K562 (cell line): ENCODE measurements around the gene PNMA8C. TPM values are rescaled to one million over a fixed set of nuclear protein-coding genes. Genes with fewer than 3 reads are reported as not detected.

Experiments
- ATF3 ChIP-seq, 2 experiments: fragments of 450-650 bp in 1 of 2; sonication (generic) in 1 of 2; formaldehyde crosslinking in 1 of 2; IDR thresholded peaks in 1 of 2; conservative IDR thresholded peaks in 1 of 2; 2 replicates each; pipeline versions ENCODE4 v1.6.1 to v1.8.1; 2016 to 2023; ENCODE audit warnings: mild to moderate bottlenecking in 2 of 2, moderate library complexity in 2 of 2, inconsistent platforms in 1 of 2, missing genetic modification reagents in 1 of 2
- CBX5 ChIP-seq: IDR thresholded peaks from 2 replicates; pipeline ENCODE4 v1.6.1; 2014; ENCODE audit warnings: low read depth, borderline replicate concordance
- CREB3L1 ChIP-seq: fragments of 450-650 bp; IDR thresholded peaks from 2 replicates; pipeline ENCODE4 v1.6.1; 2014; ENCODE audit warnings: low read depth, mild to moderate bottlenecking, moderate library complexity, borderline replicate concordance
- FOXP4 ChIP-seq: sonication (generic); formaldehyde crosslinking; IDR thresholded peaks from 2 replicates; pipeline ENCODE4 v1.8.0; 2022; ENCODE audit warnings: mild to moderate bottlenecking, missing genetic modification reagents, borderline replicate concordance
- HNRNPK ChIP-seq: fragments of 200-400 bp; formaldehyde crosslinking; IDR thresholded peaks from one replicate; pipeline ENCODE4 v1.6.1; 2018; ENCODE audit warnings: mild to moderate bottlenecking, low read depth, low read length; ENCODE audit not compliant: poor library complexity, severe bottlenecking
- MAX ChIP-seq: sonication (generic); formaldehyde crosslinking; IDR thresholded peaks from 2 replicates; pipeline ENCODE4 v1.9.0; 2022; ENCODE audit warnings: mild to moderate bottlenecking, missing genetic modification reagents
- MIER1 ChIP-seq: fragments of 450-650 bp; IDR thresholded peaks from 2 replicates; pipeline ENCODE4 v1.6.1; 2016; ENCODE audit warnings: antibody characterized with exemption, mild to moderate bottlenecking, low read depth
- MXD1 ChIP-seq: fragments of 250-450 bp; sonication (Bioruptor Pico); IDR thresholded peaks from 2 replicates; pipeline ENCODE4 v1.8.0; 2021; ENCODE audit warnings: borderline replicate concordance, mild to moderate bottlenecking, moderate library complexity; ENCODE audit not compliant: poor library complexity, severe bottlenecking
- NR1H2 ChIP-seq: sonication (generic); formaldehyde crosslinking; IDR thresholded peaks from 2 replicates; pipeline ENCODE4 v1.4.0; 2020; ENCODE audit warnings: mild to moderate bottlenecking, missing genetic modification reagents
- POLR3G ChIP-seq: IDR thresholded peaks from 2 replicates; pipeline ENCODE4 v1.6.1; 2011; ENCODE audit not compliant: insufficient read length, insufficient replicate concordance; ENCODE audit errors: extremely low read depth
- PTTG1 ChIP-seq: fragments of 450-650 bp; IDR thresholded peaks from 2 replicates; pipeline ENCODE4 v1.6.1; 2016; ENCODE audit warnings: low read depth, mild to moderate bottlenecking, missing genetic modification characterization, missing compliant biosample characterization
- RAD51 ChIP-seq: fragments of 450-650 bp; IDR thresholded peaks from 2 replicates; pipeline ENCODE4 v1.7.1; 2016; ENCODE audit warnings: low read depth, mild to moderate bottlenecking, borderline replicate concordance
- THRB ChIP-seq: fragments of 450-650 bp; formaldehyde crosslinking; conservative IDR thresholded peaks from 2 replicates; pipeline ENCODE4 v1.4.0; 2022; ENCODE audit warnings: mild to moderate bottlenecking, missing genetic modification characterization
- ZC3H4 ChIP-seq: sonication (generic); formaldehyde crosslinking; IDR thresholded peaks from 2 replicates; pipeline ENCODE4 v1.9.0; 2021; ENCODE audit warnings: missing genetic modification reagents, borderline replicate concordance
- ZFX ChIP-seq: sonication (generic); formaldehyde crosslinking; IDR thresholded peaks from 2 replicates; pipeline ENCODE4 v1.8.0; 2022; ENCODE audit warnings: mild to moderate bottlenecking, missing genetic modification reagents, moderate library complexity
- ZNF12 ChIP-seq: sonication (generic); formaldehyde crosslinking; IDR thresholded peaks from 2 replicates; pipeline ENCODE4 v1.4.0; 2020; ENCODE audit warnings: mild to moderate bottlenecking, missing genetic modification reagents
- ZNF655 ChIP-seq: fragments of 250-450 bp; sonication (Bioruptor Pico); IDR thresholded peaks from 2 replicates; pipeline ENCODE4 v1.5.0; 2021
- ZNF75A ChIP-seq: fragments of 450-650 bp; formaldehyde crosslinking; IDR thresholded peaks from 2 replicates; pipeline ENCODE4 v1.4.0; 2020; ENCODE audit warnings: mild to moderate bottlenecking
- polyA plus RNA-seq, 8 experiments: library from polyadenylated mRNA; depleted of rRNA in 4 of 8; stranded (reverse) in 5 of 8; unstranded in 3 of 8; fragments of >200 nt; fragmentation: Nextera tagmentation in 2 of 8; fragmentation: Illumina TruSeq in 1 of 8; extraction: Ambion mirVana in 2 of 8; extraction: Trizol in 1 of 8; gene quantifications; 2 replicates each; pipeline versions ENCODE4 v1.2.1 to v1.2.3, GENCODE V29; 2011 to 2014; ENCODE audit warnings: inconsistent platforms in 1 of 8, missing spikeins in 1 of 8
- total RNA-seq, 7 experiments: library from RNA; depleted of rRNA in 6 of 7; stranded (reverse); fragments of >200 nt in 6 of 7; fragmentation: Illumina TruSeq in 2 of 7; extraction: Trizol in 2 of 7; gene quantifications; 2 replicates each; pipeline versions ENCODE4 v1.2.1 to v1.2.3, GENCODE V29; 2011 to 2021; ENCODE audit warnings: low replicate concordance in 1 of 7

PNMA8C gene
- total and polyA plus RNA-seq, 9 of the 15 experiments (the other 6 are each of a cell fraction or from before 2014, with no cell fraction given) = 0.04 to 0.05 (median 0.05) TPM; not detected in 6

- TF ChIP-seq MIER1 (no peak), ATF3 (IDR thresholded peaks at IDR 0.05) (no peak), ATF3 (CRISPR knock-in tag; conservative IDR thresholded peaks at IDR 0.05) (no peak), ZNF655 (CRISPR knock-in tag) (no peak), FOXP4 (CRISPR knock-in tag) (no peak), NR1H2 (CRISPR knock-in tag) (no peak), CREB3L1 (peak; percentile 97), ZC3H4 (CRISPR knock-in tag) (no peak), RAD51 (no peak), ZFX (peak; percentile 100), THRB (CRISPR knock-in tag) (no peak), PTTG1 (no peak), HNRNPK (no peak), MAX (CRISPR knock-in tag) (peak; percentile 58; the same call in 1 of the 2 replicates), ZNF75A (CRISPR knock-in tag) (no peak), CBX5 (no peak), MXD1 (CRISPR knock-in tag) (no peak), ZNF12 (CRISPR knock-in tag) (no peak), POLR3G (no peak)
Measured at GRCh38 chr19:46413262-46414031, 15.3 kb downstream of the PNMA8C start, which contains the start of gene CCDC8 (continued).
